Naive thymus-derived CD4-positive, alpha-beta T cell (primary cell): ENCODE results near the gene DNAJC27. TPM values are rescaled to one million over a fixed set of nuclear protein-coding genes. Genes with fewer than 3 reads are reported as not detected.
"Not testable (repeated sequence)": the region's sequence is repeated elsewhere in the genome, so short reads cannot be mapped to it uniquely, and the experiment has no call there.

Source experiments
- ATAC-seq: fragments of 150-1000 bp; cut with Tn5 transposase; 2 replicates; pipeline ENCODE4 v1.10.0; 2021; ENCODE audit warnings: mild to moderate bottlenecking, moderate library complexity
- CTCF ChIA-PET: fragments of 350-600 bp; sonication (Branson Sonifier 250); formaldehyde crosslinking; loops from one replicate; lab custom pipeline; 2021; ENCODE audit warnings: antibody characterized with exemption; lab: Charles Lee
- POLR2A ChIA-PET: fragments of 350-600 bp; sonication (Branson Sonifier 250); formaldehyde crosslinking; loops from one replicate; lab custom pipeline; 2021; ENCODE audit warnings: antibody characterized with exemption, inconsistent platforms; lab: Charles Lee
- DNase-seq, 9 donors: peaks; one replicate each; pipeline versions ENCODE4 v3.0.0 to v3.0.0-alpha.2; 2020 to 2022; ENCODE audit warnings: mixed read lengths in 1 of 9
- H3K27ac ChIP-seq: one replicate; pipeline ENCODE4 v1.7.0; 2013; ENCODE audit warnings: mild to moderate bottlenecking, low read depth, low read length, moderate library complexity
- H3K27me3 ChIP-seq, 2 donors: one replicate each; pipeline ENCODE4 v1.7.0; 2013; ENCODE audit warnings: low read length in 2 of 2, mild to moderate bottlenecking in 2 of 2, moderate library complexity in 2 of 2; ENCODE audit not compliant: control insufficient read depth in 2 of 2, insufficient read depth in 2 of 2
- H3K36me3 ChIP-seq, 3 experiments: 1 replicate in 2 of 3; 2 replicates in 1 of 3; pipeline ENCODE4 v1.7.0; 2013; ENCODE audit warnings: low read length in 3 of 3, mild to moderate bottlenecking in 3 of 3, moderate library complexity in 1 of 3; ENCODE audit not compliant: insufficient read depth in 3 of 3, control insufficient read depth in 2 of 3
- H3K4me1 ChIP-seq, 2 donors: one replicate each; pipeline ENCODE4 v1.7.0; 2013; ENCODE audit warnings: low read length in 2 of 2, mild to moderate bottlenecking in 2 of 2, moderate library complexity in 1 of 2; ENCODE audit not compliant: control insufficient read depth in 2 of 2, insufficient read depth in 2 of 2
- H3K4me3 ChIP-seq: 2 replicates; pipeline ENCODE4 v1.7.0; 2013; ENCODE audit warnings: mild to moderate bottlenecking, low read length
- H3K9me3 ChIP-seq, 3 experiments: 1 replicate in 2 of 3; 2 replicates in 1 of 3; pipeline ENCODE4 v1.7.0; 2013; ENCODE audit warnings: low read length in 3 of 3; ENCODE audit not compliant: control insufficient read depth in 2 of 3
- H3K27ac Mint-ChIP-seq, 9 donors: one replicate each; pipeline ENCODE4 v1.8.0; 2020 to 2022; ENCODE audit warnings: mixed read lengths in 9 of 9, mild to moderate bottlenecking in 8 of 9, moderate library complexity in 5 of 9, inconsistent platforms in 2 of 9
- H3K27me3 Mint-ChIP-seq, 5 donors: one replicate each; pipeline ENCODE4 v1.8.0; 2021 to 2022; ENCODE audit warnings: mixed read lengths in 5 of 5, mild to moderate bottlenecking in 1 of 5
- H3K36me3 Mint-ChIP-seq, 5 donors: one replicate each; pipeline ENCODE4 v1.8.0; 2020 to 2022; ENCODE audit warnings: mixed read lengths in 5 of 5, mild to moderate bottlenecking in 3 of 5, inconsistent platforms in 1 of 5
- H3K4me1 Mint-ChIP-seq, 7 donors: one replicate each; pipeline ENCODE4 v1.8.0; 2020 to 2022; ENCODE audit warnings: mixed read lengths in 7 of 7, mild to moderate bottlenecking in 3 of 7, inconsistent platforms in 1 of 7
- H3K4me3 Mint-ChIP-seq, 10 donors: one replicate each; pipeline ENCODE4 v1.8.0; 2020 to 2022; ENCODE audit warnings: mild to moderate bottlenecking in 10 of 10, mixed read lengths in 10 of 10, moderate library complexity in 6 of 10, inconsistent platforms in 2 of 10
- H3K9me3 Mint-ChIP-seq, 11 donors: one replicate each; pipeline ENCODE4 v1.8.0; 2020 to 2022; ENCODE audit warnings: mixed read lengths in 11 of 11, mild to moderate bottlenecking in 4 of 11, inconsistent platforms in 1 of 11, moderate library complexity in 1 of 11
- intact Hi-C, 2 donors: fragments of 100-400 bp; cut with micrococcal nuclease; formaldehyde crosslinking; loops; one replicate each; pipeline ENCODE4 v1.15.1; 2023
- polyA plus RNA-seq, 2 donors: library from polyadenylated mRNA; unstranded; fragments of 300-500 nt; fragmentation: Illumina TruSeq; gene quantifications; one replicate each; pipeline ENCODE4 v1.2.3, GENCODE V29; 2021
- total RNA-seq, 6 experiments: library from RNA in 5 of 6; stranded (reverse) in 5 of 6; gene quantifications; 1 replicate in 5 of 6; 2 replicates in 1 of 6; pipeline ENCODE4 v1.2.3 and lab custom pipeline; 2021 to 2026

The DNAJC27 gene
- total RNA-seq (10 to 100 TPM in 4 of 5 experiments, 1 to 10 TPM in 1; 5.9 to 22.0 (median 18.1) TPM), polyA plus RNA-seq (1 to 10 TPM; 3.0 to 6.2 TPM), total RNA-seq (lab: John Stamatoyannopoulos, UW) (41.1 reads per million, percentile 67 among the genes with 10 or more reads in this experiment)

DNA sequence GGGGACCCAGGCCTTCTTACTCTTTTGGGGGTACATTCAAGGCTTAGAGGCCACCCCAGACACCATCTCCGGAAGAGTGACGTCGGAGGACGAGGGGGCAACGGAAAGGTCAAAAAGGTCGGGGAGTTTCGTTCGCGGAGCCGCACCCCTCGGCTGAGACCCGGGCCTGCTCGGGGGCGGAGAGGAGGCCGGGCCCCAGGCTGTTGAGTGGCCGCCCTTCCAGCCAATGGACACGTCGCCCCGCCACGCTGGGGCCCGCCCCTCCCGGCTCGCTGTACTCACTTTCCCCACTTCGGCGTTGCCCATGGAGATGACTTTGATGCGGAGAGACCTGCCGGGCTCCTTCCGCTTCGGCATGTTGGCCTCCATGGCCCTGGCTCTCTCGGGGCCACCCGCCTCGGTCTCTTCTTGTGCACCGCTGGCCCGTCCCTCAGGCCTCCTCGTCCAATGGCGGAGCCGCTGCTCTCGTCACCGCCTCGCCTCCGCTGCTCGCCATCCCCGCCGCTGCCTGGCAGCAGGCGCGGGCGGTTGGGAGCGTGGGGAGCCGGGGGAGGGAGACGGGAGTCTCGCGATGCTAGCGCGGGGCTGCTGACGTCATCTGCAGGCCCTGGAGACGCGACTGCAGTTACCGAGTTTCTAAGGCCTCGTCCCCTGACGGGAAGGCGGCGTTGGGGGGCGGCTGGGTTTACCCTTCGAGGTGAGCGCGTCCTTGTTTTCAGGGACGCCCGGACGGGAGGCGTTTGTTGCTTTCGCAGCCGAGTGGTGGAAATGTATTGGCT is at the start of gene DNAJC27:
Gene DNAJC27 (minus strand): TSS at position 420 of the 779 bp plus-strand sequence. CDS start 51 bp downstream, at position 369.
- no peaks in the 10 kb centered on the region for H3K27me3 Mint-ChIP-seq
- Histone ChIP-seq H3K36me3 (peaks cover 0 to 4% (median 0%) of the 10 kb centered on the region in 3 experiments), H3K4me3 (peak within 1 kb of the TSS; percentile 90), H3K27me3 (no peaks in the 10 kb centered on the region), H3K9me3 (no peaks in the 10 kb centered on the region), H3K27ac (peak within 1 kb of the TSS; percentile 98), H3K4me1 (peaks cover 0 to 17% of the 10 kb centered on the region in 2 donors)
- peaks cover 0 to 8% (median 0%) of the 10 kb centered on the region in 11 donors for H3K9me3 Mint-ChIP-seq
- H3K27ac Mint-ChIP-seq = peak within 1 kb of the TSS; percentile 99 to 100 (median 100)
- H3K4me1 Mint-ChIP-seq = peaks cover 6 to 46% (median 30%) of the 10 kb centered on the region in 7 donors
- H3K4me3 Mint-ChIP-seq = peak within 1 kb of the TSS; percentile 96 to 99 (median 98)
- peak; percentile 97 to 99 (median 99) for DNase-seq
- peaks cover 0 to 4% (median 4%) of the 10 kb centered on the region in 5 donors for H3K36me3 Mint-ChIP-seq
- intact Hi-C loops = loop anchor here (1.0 to 10.0 kb wide), 18 partner anchors 51 to 1791 kb away; partner anchors contain the start of genes ADCY3 (in 2 of the 2), ADGRF3 (in 2 of the 2), CENPO (in 2 of the 2) and ITSN2 (in 2 of the 2)
- ChIA-PET POLR2A (interaction anchor here (1.0 to 1.5 kb wide), 5 partner anchors 158 to 907 kb away, joined by 3 to 4 read pairs (median 3); partner anchors contain the start of genes ASXL2, CENPO and PTRHD1), CTCF (interaction anchor here (1.8 kb wide), 1 partner anchor 157 kb away, joined by 7 read pairs; no protein-coding TSS in a partner anchor)
- ATAC-seq = peak; percentile 93

DNA sequence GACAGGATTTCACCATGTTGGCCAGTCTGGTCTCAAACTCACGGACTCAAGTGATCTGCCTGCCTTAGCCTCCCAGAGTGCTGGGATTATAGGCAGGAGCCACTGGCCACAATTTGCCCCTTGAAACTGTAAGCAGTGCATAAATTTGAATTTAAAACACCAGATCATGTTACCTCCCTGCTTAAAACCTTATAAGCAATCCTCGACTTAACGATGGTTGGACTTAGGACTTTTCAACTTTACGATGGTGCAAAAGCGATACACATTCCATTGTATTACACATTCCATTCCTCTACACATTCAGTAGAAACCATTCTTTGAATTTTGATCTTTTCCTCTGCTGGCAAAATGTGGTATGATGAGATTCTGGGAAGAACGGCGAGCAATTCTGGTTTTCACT is 46.9 kb upstream of the DNAJC27 start:
- no peak overlapping the region for H3K27ac Mint-ChIP-seq

DNA sequence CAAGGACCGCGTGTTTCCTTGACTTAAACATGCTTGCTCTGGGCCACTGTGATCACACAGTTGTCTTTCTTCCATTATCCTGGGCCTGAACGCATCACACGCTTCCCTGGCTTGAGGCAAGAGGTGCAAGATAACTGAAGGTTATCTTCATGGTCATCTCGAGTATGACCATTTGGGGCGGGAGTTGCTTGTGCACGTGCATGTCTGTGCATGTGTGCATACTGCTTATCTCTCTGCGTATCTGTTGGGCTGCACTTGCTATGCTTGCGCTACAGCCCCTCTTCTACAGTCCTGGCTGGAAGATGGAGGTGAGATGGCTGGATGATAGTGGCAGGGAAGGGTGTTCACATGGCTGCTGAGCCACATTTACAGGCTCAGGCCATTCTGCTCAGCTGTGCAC is 42.9 kb upstream of the DNAJC27 start:
- Mint-ChIP-seq H3K9me3 (no peaks in the 10 kb centered on the region), H3K4me3 (no peak overlapping the region), H3K27ac (no peak overlapping the region), H3K36me3 (peaks cover 0 to 6% (median 0%) of the 10 kb centered on the region in 5 donors), H3K4me1 (peaks cover 0 to 3% (median 0%) of the 10 kb centered on the region in 7 donors), H3K27me3 (no peaks in the 10 kb centered on the region)
- no peaks in the 10 kb centered on the region for H3K36me3 ChIP-seq
- no peak for DNase-seq
- H3K4me3 ChIP-seq = no peak overlapping the region
- H3K27me3 ChIP-seq = no peaks in the 10 kb centered on the region
- POLR2A ChIA-PET = interaction anchor here (0.7 kb wide), 1 partner anchor 30 kb away, joined by 6 read pairs; no protein-coding TSS in a partner anchor
- H3K27ac ChIP-seq = no peak overlapping the region
- intact Hi-C loops = no loop called here
- H3K9me3 ChIP-seq = no peaks in the 10 kb centered on the region
- no peaks in the 10 kb centered on the region for H3K4me1 ChIP-seq
- CTCF ChIA-PET = no interaction called here
- ATAC-seq = no peak

More for the DNA sequence above, 46.9 kb upstream of the DNAJC27 start:
- DNase-seq (no peak), ATAC-seq (no peak)
- Histone ChIP-seq H3K9me3 (no peaks in the 10 kb centered on the region), H3K27ac (no peak overlapping the region), H3K4me3 (no peak overlapping the region), H3K27me3 (peaks cover 0 to 3% of the 10 kb centered on the region in 2 donors), H3K4me1 (no peaks in the 10 kb centered on the region), H3K36me3 (no peaks in the 10 kb centered on the region)
- Mint-ChIP-seq H3K9me3 (peaks cover 0 to 1% (median 0%) of the 10 kb centered on the region in 11 donors), H3K4me3 (no peak overlapping the region), H3K27me3 (peaks cover 0 to 11% (median 7%) of the 10 kb centered on the region in 5 donors), H3K4me1 (no peaks in the 10 kb centered on the region), H3K36me3 (peaks cover 0 to 3% (median 0%) of the 10 kb centered on the region in 5 donors)
- ChIA-PET POLR2A (no interaction called here), CTCF (no interaction called here)
- intact Hi-C loops = no loop called here

DNA sequence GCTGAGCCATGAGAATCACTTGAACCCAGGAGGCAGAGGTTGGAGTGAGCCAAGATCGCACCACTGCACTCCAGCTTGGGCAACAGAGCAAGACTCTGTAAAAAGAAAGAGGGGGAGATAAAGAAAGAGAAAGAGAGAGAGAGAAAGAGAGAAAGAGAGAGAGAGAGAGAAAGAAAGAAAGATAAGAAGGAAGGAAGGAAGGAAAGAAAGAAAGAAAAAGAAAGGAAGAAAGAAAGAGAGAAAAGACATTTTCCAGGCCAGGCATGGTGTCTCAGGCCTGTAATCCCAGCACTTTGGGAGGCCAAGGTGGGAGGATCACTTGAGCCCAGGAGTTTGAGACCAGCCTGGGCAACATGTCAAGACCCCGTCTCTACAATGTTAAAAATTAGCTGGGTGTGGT is 39.6 kb upstream of the DNAJC27 start:
- intact Hi-C loops, H3K27me3 ChIP-seq, H3K4me3 Mint-ChIP-seq, H3K4me1 Mint-ChIP-seq, H3K4me1 ChIP-seq, H3K27ac Mint-ChIP-seq, H3K9me3 ChIP-seq, CTCF ChIA-PET, POLR2A ChIA-PET, H3K27me3 Mint-ChIP-seq, H3K4me3 ChIP-seq, H3K27ac ChIP-seq, H3K36me3 ChIP-seq, H3K36me3 Mint-ChIP-seq, DNase-seq, ATAC-seq, H3K9me3 Mint-ChIP-seq: not testable (repeated sequence)

DNA sequence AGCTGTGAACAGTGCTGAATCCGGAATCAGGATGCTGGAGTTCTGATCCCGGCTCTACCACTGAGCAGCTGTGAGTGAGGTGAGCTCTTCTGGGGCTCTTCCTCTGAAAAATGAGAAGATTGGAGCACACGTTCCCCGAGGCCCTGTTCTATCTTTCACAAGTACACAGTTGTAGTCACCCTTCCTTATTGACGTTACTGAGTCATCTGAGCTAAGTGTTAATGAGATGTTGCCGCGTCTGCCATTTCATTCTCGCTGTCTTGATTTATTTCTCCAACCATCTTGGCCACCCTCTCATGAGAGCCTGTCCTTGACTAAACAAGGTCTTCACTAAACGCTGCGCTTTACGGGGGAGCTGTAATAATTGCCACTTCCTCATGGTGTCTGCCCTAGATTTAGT is 38.2 kb upstream of the DNAJC27 start:
- Histone ChIP-seq H3K4me3 (no peak overlapping the region), H3K27me3 (no peaks in the 10 kb centered on the region), H3K9me3 (no peaks in the 10 kb centered on the region), H3K36me3 (no peaks in the 10 kb centered on the region), H3K4me1 (no peaks in the 10 kb centered on the region), H3K27ac (no peak overlapping the region)
- ATAC-seq (no peak), DNase-seq (no peak)
- Mint-ChIP-seq H3K27ac (no peak overlapping the region), H3K4me1 (peaks cover 0 to 3% (median 0%) of the 10 kb centered on the region in 7 donors), H3K4me3 (no peak overlapping the region), H3K27me3 (peaks cover 0 to 4% (median 0%) of the 10 kb centered on the region in 5 donors), H3K36me3 (peaks cover 0 to 14% (median 0%) of the 10 kb centered on the region in 5 donors), H3K9me3 (no peaks in the 10 kb centered on the region)
- ChIA-PET POLR2A (no interaction called here), CTCF (interaction anchor here (0.7 to 1.0 kb wide), 2 partner anchors 118 to 1307 kb away, joined by 3 to 4 read pairs; no protein-coding TSS in a partner anchor)
- intact Hi-C loops = no loop called here

DNA sequence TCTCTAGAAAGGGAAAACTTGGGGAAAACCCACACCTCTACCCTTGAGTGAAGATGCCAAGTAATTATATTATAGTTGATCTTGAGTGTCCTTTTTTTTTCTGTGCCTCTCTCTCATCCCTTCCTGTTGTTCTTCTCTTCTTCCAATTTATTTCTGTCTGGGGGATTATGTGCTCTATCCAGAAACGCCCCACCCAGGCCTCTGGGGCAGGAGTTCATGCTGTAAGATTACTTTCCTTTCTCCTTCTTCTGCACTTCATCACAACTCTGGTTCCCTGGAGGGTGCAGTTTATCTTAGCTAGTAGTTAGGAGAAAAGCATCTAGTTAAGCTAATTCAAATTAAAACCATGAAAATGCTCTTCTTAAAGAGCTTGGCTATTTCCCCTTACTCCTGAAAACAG is 30.3 kb upstream of the DNAJC27 start:
- intact Hi-C loops = no loop called here
- CTCF ChIA-PET = no interaction called here

More for the DNA sequence above, 30.3 kb upstream of the DNAJC27 start:
- no peaks in the 10 kb centered on the region for H3K9me3 Mint-ChIP-seq
- H3K36me3 ChIP-seq = no peaks in the 10 kb centered on the region
- H3K27ac Mint-ChIP-seq = peak overlapping the region in 1 of 9 donors; percentile 24
- no peak for ATAC-seq
- H3K4me3 Mint-ChIP-seq = no peak overlapping the region
- POLR2A ChIA-PET = no interaction called here
- no peak overlapping the region for H3K4me3 ChIP-seq
- H3K36me3 Mint-ChIP-seq = peaks cover 0 to 23% (median 4%) of the 10 kb centered on the region in 5 donors
- no peaks in the 10 kb centered on the region for H3K4me1 Mint-ChIP-seq
- H3K27ac ChIP-seq = no peak overlapping the region
- no peak for DNase-seq
- H3K9me3 ChIP-seq = no peaks in the 10 kb centered on the region
- no peaks in the 10 kb centered on the region for H3K4me1 ChIP-seq
- peaks cover 0 to 7% (median 4%) of the 10 kb centered on the region in 5 donors for H3K27me3 Mint-ChIP-seq
- H3K27me3 ChIP-seq = no peaks in the 10 kb centered on the region
